Renal pelvis (tissue), 12 donors: ENCODE results near the gene SLC26A3. TPM values are rescaled to one million over a fixed set of nuclear protein-coding genes. Genes with fewer than 3 reads are reported as not detected.
"Not testable (repeated sequence)": the region's sequence is repeated elsewhere in the genome, so short reads cannot be mapped to it uniquely, and the experiment has no call there.

ENCODE experiments used
- DNase-seq: peaks from one replicate; pipeline ENCODE4 v3.0.0-alpha.2; 2013
- long read RNA-seq, 16 experiments: transcript quantifications; one replicate each; lab custom pipeline, GENCODE V29; 2026
- polyA plus RNA-seq, 3 donors: library from polyadenylated mRNA; unstranded; fragments of 120-200 nt; gene quantifications; one replicate each; pipeline ENCODE4 v1.2.1, GENCODE V29; 2013; ENCODE audit not compliant: insufficient read length in 3 of 3

The SLC26A3 gene
- polyA plus RNA-seq: under 1 TPM in 2 of 3 donors, not detected in 1; 0.10 to 0.13 TPM
- long read RNA-seq, donor 1: 0 reads
- long read RNA-seq, donor 2: 0 reads
- long read RNA-seq, donor 3: 0 reads
- long read RNA-seq, donor 4, partial matches to known transcripts: 142 of 194 reads
- long read RNA-seq, donor 4, other reads (novel, unspliced or antisense): 52 of 194 reads
- long read RNA-seq, donor 5: 0 reads
- long read RNA-seq, donor 6: 0 reads
- long read RNA-seq, donor 7: 0 reads
- long read RNA-seq, donor 8: 0 reads
- long read RNA-seq, donor 9, partial matches to known transcripts: 0 of 1 reads
- long read RNA-seq, donor 9, other reads (novel, unspliced or antisense): 0 of 1 reads
- long read RNA-seq, donor 10: 0 reads
- long read RNA-seq, donor 11: 0 reads
- long read RNA-seq, donor 12, partial matches to known transcripts: 0 of 1 reads
- long read RNA-seq, donor 12, other reads (novel, unspliced or antisense): 0 of 1 reads
- long read RNA-seq, donor 13, partial matches to known transcripts: 78 of 78 reads
- long read RNA-seq, donor 13, other reads (novel, unspliced or antisense): 0 of 78 reads
- long read RNA-seq, donor 14: 0 reads
- long read RNA-seq, donor 15, partial matches to known transcripts: 0 of 2 reads
- long read RNA-seq, donor 15, other reads (novel, unspliced or antisense): 0 of 2 reads
- long read RNA-seq, donor 16: 0 reads

DNA sequence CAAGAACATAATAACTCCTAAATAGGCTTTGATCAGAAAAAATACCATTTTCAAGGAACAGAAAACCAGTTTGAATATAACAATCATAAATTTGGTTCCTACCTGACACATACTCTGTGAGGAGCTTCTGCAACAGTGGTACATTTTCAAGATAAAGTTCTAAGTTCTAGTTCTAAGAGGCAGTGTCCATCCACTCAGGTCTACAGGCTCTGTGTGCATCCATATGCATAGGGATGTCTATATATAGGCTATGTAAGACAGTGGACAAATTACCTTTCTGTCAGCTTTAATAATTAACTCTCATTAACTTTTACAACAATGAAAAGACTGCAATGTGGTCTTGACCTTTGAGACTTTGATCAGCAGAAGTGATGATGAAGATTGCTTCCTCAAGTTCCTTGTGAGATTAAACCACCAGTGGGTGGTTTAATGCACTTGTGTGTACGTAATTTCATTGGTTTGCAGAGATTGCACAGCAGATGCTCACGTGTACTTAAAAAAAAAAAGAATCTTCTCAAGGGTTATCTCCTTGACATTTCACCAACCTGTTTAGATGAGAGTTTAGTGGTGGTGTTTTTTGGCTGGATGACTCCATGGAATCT lies at the start of gene SLC26A3:
TSS of gene SLC26A3 (minus strand) at position 215 of the 602 bp plus-strand sequence. CDS start 8,714 bp downstream, outside the sequence.
- no peak for DNase-seq

DNA sequence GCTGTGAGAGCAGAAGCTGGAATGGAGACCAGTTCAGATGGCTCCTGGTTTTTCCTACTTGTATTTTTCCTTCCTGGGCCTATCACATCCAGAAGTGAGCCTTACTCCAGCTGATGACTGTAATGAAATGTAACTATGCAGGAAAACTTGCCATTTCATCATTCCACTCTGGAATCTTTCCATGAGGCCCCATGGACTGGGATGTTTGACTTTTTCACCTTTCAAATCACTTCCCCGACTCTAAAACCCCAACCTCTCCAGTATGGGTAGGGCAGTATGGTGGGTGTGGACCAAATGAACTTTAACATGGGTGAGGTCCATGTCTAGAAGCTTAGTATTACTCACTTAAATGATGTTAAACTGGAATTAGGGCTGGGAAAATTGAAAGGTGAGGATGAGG lies 47.6 kb upstream of the SLC26A3 start:
- DNase-seq: no peak

DNA sequence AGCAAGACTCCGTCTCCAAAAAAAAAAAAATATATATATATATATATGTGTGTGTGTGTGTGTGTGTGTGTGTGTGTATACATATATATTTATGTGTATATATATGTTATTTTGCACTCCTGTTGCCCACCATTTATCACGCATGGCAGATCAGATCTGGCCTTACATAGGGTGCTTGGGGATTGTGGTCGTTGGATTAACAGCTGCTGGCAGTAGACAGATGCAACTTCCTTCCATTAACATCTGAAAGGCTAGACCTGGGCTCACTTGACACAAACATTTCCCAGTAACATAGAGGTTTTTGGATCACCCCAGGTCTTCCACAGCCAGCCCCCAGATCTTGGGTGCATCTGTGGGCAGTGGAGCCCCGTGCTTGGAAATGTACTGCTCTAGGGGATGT lies 47.2 kb upstream of the SLC26A3 start:
- no peak for DNase-seq

DNA sequence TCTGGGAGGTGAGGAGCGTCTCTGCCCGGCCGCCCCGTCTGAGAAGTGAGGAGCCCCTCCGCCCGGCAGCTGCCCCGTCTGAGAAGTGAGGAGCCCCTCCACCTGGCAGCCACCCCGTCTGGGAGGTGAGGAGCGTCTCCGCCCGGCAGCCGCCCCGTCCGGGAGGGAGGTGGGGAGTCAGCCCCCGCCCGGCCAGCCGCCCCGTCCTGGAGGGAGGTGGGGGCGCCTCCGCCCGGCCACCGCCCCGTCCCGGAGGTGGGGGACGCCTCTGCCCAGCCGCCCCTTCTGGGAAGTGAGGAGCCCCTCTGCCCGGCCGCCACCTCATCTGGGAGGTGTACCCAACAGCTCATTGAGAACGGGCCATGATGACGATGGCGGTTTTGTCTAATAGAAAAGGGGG lies 45.2 kb upstream of the SLC26A3 start:
- DNase-seq: not testable (repeated sequence)

DNA sequence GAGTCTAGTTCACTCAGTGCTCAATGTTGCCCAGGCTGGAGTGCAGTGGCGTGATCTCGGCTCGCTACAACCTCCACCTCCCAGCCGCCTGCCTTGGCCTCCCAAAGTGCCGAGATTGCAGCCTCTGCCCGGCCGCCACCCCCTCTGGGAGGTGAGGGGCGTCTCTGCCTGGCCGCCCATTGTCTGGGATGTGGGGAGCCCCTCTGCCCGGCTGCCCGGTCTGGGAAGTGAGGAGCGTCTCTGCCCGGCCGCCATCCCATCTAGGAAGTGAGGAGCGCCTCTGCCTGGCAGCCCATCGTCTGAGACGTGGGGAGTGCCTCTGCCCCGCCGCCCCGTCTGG lies 44.8 kb upstream of the SLC26A3 start:
- DNase-seq: not testable (repeated sequence)

DNA sequence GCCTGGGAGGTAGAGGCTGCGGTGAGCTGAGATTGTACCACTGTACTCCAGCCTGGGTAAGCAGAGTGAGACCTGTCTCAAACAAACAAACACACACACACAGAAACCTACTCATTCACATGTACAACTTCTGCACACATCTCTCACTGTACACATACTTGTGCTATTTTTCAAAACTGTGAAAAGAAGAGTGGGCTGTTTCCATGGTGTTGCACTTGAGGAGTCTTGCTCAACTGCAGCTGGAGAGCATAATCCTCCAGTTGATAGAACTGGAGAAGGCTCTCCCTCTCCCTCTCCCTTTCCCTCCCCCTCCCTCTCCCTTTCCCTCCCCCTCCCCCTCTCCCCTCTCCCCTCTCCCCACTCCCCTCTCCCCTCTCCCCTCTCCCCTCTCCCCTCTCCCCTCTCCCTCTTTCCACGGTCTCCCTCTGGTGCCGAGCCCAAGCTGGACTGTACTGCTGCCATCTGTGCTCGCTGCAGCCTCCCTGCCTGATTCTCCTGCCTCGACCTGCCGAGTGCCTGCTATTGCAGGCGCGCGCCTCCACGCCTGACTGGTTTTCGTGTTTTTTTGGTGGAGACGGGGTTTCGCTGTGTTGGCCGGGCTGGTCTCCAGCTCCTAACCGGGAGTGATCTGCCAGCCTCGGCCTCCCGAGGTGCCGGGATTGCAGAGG lies 44.3 kb upstream of the SLC26A3 start:
- DNase-seq: no peak

DNA sequence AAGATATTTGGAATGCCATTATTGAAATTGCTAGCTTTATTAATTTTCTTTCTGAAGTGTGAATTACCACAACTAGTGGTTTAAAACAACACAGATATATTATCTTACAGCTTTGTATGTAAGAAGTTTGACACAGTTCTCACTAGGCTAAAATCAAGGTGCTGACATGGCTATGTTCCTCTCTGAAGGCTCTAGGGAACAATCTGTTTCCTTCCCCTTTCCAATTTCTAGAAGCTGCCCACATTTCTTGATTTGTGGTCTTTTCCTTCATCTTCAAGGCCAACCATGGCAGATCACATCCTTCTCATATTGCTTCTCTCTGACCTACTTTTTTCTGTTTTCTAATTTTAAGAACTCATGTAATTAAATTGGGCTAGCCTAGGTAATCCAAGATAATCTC lies 43.3 kb upstream of the SLC26A3 start:
- no peak for DNase-seq

DNA sequence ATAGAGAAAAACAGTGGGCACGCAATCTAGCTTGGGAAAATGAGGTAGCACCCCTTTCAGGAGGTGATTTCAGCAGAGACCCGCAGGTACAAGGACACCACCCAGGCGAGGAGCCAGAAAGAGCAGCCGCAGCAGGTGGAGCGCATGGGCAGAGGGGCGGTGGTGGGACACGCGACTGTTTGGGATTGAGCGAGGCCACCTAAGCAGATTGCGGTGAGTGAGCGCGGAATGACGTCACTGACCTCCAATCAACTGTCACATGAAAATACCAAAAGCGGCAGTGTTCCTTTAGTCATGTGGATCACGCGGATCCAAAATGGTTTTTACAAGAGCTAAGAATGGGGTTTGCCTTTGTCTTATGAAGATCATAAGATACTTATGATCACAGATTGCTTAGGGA lies 40.2 kb upstream of the SLC26A3 start:
- no peak for DNase-seq

DNA sequence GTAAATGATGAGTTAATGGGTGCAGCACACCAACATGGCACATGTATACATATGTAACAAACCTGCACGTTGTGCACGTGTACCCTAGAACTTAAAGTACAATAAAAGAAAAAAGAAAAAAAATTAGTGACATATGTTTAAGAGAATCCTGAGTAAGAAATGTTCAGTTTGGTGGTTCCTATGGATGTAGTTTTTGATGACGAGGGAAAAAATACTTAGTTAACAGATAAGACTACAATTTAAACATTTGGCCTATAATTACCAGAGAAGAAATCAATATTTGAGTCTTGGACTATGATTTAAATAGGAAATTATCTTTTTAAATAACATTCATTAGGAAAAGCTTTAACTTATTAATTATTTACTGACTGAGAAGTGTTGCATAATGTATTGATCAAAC lies 39.2 kb upstream of the SLC26A3 start:
- no peak for DNase-seq

DNA sequence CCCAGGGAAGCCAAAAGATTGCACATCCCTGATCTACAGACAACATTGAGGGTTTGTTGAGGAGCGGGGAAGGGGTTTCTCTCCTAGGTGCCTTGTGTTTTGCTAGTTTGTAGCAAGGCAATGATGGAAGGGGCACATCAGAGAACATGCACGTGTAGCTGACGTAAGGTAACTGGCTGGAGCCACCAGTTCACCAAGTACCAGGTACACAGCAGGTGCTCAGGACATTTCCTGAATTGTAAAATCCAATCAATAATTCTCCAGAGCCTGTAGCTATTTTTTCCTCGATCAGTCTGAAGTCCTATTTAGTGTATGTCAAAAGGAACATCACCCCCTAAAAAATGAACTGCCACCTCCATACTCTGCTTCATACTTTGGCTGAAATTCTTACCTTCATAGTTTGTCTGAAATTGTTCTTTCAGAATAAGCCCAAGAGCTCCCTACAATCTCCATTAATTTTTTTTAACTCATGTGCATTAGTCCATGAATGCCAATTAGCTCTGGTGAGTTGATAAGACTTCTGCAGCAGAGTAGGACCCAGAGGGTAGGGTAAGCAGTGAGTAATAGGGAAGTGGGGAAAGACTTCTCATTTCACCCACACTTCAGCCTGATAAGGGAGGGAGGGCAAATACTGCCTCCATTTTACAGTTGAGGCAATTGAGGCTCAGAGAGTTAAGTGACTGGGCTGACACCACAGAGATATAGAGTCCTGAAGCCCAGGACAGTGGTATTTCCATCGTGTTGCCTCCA lies 36.0 kb upstream of the SLC26A3 start:
- no peak for DNase-seq

DNA sequence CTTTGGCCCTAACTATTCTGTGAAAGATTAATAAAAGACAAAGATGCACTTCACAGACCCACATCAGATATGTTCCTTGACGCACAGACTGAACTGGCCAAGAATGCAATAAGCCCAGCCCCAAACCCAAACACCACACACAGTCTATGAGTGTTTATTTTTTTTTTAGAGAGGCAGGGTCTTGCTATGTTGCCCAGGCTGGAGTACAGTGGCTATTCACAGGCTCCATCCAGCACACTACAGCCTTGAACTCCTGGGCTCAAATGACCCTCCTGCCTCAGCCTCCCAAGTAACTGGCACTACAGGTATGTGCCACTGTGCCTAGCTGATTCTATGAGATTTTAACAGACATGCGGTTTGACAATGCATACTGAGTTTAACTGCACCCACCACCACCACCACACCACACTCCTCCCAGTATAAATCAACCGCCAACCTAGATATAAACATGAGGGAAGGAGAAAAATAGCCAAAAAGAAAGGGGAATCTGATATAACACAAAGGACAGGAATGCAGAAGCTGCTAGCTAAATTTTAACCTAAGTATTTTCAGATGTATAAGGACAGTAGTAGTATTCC lies 35.1 kb upstream of the SLC26A3 start:
- no peak for DNase-seq

DNA sequence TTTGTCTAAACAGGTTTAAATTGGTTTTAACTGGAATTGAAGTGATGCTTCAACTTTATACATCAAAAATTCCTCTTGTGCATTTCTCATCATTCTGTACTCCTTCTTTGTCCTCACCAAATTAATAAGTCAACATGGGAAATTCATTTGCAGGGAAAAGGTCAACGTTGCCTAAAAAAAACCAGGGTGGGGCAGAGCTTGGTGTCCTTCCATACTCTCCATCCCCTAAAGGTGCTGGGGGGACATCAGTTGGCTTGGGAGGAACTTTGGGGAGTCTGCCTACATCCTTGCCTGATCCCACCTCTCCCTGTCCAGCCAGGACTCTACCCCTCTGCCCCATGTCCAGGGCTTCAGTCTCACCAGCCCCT lies 34.1 kb upstream of the SLC26A3 start:
- DNase-seq: no peak

DNA sequence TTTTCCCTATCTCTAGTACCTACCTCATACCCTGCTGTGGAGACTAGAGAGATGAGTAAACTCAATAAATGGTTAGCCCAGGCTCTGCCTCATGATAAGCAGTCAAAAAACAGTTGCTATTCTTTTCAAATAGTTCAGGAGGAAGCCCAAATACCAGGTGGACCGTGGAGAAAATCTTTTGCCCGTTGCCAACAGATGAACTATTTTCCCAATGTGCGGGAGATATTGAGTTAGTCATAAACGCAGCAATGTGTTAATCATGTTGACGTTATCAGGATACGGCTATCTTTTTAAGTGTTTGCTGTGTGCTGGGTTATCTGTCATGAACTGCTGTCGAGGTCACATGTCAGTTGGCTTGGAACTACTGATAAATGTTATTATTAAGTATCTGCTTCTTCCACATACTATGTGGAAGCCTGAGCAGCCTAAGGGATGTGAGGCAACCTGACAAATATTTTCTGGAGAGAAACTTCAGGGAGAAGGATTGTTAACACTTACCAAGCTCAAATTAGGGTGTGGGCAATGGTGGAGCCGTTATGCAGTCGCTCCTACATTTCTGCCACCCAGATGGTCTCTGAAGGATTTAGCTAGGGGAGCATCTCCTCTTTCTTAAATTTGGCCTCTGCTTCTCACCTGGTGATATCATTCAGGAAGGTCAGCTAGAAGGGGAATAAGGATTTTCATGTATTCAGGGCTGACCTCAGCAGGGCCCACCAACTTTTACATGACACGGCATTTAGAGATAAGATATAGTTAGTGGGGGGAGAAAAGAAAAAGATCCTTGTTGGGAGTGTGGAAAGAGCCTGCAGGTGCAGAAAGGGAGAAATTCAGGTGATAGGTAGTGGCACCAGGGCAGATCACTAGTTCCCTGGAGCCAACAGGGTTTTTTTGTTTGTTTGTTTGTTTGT lies 33.5 kb upstream of the SLC26A3 start:
- DNase-seq: no peak

DNA sequence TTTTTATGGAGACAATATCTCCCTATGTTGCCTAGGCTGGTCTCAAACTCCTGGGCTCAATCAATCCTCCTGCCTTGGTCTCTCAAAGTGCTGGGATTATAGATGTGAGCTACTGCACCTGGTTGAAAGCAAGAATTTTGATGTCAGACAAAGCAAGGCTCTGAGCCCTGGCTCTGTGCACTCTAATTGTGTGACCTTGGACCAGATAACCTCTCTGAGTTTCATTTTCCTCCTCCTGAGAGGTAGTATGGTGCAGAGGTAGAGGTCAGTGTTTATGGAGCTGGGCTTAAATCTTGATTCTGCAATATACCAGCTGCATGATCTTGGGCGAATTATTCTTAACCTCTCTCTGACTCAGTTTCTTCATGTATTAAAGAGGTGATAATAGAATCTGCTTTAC lies 31.4 kb upstream of the SLC26A3 start:
- DNase-seq: no peak

DNA sequence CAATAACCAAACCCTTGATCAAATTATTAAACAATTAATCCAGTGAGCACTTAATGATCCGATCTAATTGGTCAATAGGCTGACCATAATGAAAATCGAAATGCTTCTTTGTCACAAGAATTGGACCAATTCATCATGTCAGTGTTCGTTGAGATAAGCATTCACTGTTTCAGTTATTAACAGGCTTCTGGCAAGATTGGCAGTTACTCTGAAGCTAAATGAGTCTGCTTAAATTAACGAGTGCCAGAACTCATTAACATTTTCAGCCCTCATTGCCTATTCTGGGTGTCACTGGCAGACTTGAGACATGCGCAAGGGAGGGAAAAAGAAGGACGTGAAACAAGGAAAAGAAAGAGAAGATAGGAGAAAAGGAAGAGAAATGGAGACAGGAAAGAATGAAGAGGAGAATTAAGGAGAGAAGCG lies 30.7 kb upstream of the SLC26A3 start:
- DNase-seq: no peak

DNA sequence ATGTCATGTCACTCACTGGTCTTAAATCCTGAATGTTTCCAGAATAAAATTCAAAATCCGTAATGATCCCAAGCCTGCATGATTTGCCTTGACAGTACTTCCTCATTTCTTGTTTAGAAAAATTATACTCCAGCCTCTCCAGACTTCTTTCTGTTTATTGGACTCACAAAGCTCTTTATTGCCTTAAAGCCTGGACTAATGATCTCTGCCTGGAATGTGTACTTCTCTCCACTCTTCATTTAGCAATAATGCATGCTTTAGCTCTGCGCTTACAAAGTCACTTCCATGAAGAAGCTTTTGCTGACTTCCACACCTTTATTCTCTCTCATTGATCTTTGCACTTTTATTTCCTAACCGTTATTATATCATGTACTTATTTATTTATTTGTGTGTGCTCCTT lies 27.4 kb upstream of the SLC26A3 start:
- no peak for DNase-seq

DNA sequence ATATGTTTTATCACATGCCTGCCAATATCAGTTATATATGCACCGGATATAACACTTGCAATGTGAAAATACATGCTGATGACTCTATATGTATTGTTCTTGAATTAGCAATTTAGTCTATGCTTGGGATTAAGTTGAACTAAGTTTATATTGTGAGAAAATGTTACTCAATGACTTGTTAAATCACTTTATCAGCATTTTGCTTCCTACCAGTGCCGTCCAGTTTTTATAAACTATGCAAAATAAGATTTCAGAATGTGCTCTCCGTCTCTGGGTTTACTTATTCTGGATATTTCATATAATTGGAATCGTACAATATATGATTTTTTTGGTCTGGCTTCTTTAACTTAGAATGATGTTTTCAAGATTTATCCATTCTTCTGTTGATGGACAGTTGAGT lies 25.5 kb upstream of the SLC26A3 start:
- DNase-seq: no peak

DNA sequence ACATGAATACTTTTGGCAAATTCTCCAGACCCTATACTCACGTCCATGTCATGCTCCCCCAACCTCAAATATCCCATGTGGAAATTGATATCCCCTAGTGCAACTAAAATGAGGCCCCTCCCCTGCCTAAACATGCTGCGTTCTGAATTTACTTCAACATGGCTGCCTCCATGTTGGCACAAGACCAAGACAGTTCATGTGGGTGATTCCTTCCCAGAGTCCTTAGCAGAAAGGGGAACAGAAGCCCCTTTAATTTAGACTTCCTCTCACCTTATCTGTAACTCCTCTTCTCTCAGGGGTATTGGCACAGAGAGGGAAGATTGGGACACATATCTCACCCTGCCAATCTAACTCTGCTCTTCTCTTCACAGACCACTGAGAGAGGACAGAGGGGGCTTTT lies 24.5 kb upstream of the SLC26A3 start:
- DNase-seq: no peak

DNA sequence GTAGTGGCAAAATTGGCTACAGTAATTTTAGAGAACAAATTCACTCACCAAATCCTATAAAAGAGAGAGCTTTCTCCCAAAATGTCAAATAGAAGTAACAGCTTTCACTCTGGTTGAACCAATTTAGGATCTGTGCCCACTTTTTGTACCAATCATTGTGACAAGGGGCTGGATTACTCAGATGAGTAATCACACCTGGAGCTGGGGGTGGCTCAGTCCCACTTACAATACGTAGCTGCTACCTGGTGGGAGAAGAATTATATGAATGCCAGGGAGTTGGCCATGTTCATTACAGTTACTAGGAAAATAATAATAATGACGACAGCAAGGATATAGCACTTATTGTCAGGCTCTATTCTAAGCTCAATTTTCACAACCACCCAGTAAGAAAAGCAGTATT lies 23.4 kb upstream of the SLC26A3 start:
- DNase-seq: no peak

DNA sequence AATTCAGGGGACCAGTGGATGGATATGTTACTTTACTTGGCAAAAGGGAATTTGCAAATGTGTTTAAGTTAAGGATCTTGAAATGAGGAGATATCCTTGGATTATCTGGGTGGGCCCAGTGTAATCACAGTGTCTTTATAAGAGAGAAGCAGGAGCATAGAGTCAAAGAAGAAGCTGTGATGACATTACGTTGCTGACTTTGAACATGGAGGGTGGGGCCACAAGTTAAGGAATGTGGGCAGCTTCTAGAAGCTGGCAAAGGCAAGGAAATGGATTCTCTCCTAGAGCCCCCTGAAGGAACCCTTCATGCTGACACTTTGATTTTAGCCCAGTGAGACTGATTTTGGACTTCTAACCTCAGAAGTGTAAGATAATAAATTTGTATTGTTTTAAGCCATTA lies 21.8 kb upstream of the SLC26A3 start:
- DNase-seq: no peak
